ENCODE results near the gene AOPEP. TPM values are rescaled to one million over a fixed set of nuclear protein-coding genes. Genes with fewer than 3 reads are reported as not detected.
A peak's percentile ranks its signal among the peaks of the same experiment; 100 is the strongest.

Gene AOPEP
- total and polyA plus RNA-seq, 9 of the 15 experiments (the other 6 are each of a cell fraction or from before 2014, with no cell fraction given), result 4.5 to 19.3 (median 13.5) TPM

DNA sequence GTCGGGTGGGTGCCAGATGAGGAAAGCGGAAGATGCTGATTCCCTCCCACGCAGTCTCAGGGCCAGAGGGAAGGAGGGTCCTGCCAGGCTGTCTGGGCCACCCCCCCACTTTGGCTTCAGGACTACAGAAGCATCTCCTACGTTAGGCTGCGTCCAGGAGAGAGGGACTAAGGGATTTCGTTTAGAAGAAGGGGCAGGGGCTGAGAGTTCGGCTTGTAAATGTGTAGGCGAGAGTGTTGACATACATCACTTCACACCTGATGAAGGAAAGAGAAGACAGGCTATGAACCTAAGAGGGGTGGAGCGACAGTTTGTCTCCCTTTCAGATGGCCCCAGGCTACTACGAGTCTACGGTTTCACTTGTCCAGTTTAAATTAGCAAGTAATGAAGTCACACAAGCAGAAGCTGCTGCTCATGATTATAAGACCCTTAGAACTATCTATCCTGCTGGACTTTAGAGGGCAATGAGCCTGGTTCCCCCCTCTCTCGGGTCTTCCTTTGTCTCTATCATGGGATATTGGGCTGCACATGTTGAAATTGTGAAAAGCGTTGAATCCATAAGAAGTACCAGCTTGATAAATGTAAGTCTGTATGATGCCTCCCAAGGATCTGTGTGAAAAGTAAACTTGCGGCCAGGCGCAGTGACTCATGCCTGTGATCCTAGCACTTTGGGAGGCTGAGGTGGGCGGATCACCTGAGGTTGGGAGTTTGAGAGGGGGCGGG lies 193.0 kb downstream of the AOPEP start (continued):
- no peak for TF ChIP-seq ZNF644 (tag; IDR thresholded peaks at IDR 0.05; ENCODE audit: low read depth)
- 0 out of 2 replicates have a peak, but pooled peaks have one; percentile 38 for TF ChIP-seq JUND (IDR thresholded peaks at IDR 0.05; ENCODE audit: borderline replicate concordance, low read depth, low read length)
- TF ChIP-seq JUND (tag; IDR thresholded peaks at IDR 0.05; ENCODE audit: borderline replicate concordance, low read depth, low read length), result no peak
- no peak for TF ChIP-seq ZNF324 (CRISPR knock-in tag; IDR thresholded peaks at IDR 0.05)
- TF ChIP-seq, protein P1, sequence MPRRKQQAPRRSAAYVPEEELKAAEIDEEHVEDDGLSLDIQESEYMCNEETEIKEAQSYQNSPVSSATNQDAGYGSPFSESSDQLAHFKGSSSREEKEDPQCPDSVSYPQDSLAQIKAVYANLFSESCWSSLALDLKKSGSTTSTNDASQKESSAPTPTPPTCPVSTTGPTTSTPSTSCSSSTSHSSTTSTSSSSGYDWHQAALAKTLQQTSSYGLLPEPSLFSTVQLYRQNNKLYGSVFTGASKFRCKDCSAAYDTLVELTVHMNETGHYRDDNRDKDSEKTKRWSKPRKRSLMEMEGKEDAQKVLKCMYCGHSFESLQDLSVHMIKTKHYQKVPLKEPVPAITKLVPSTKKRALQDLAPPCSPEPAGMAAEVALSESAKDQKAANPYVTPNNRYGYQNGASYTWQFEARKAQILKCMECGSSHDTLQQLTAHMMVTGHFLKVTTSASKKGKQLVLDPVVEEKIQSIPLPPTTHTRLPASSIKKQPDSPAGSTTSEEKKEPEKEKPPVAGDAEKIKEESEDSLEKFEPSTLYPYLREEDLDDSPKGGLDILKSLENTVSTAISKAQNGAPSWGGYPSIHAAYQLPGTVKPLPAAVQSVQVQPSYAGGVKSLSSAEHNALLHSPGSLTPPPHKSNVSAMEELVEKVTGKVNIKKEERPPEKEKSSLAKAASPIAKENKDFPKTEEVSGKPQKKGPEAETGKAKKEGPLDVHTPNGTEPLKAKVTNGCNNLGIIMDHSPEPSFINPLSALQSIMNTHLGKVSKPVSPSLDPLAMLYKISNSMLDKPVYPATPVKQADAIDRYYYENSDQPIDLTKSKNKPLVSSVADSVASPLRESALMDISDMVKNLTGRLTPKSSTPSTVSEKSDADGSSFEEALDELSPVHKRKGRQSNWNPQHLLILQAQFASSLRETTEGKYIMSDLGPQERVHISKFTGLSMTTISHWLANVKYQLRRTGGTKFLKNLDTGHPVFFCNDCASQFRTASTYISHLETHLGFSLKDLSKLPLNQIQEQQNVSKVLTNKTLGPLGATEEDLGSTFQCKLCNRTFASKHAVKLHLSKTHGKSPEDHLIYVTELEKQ (CRISPR knock-in tag; IDR thresholded peaks at IDR 0.05), result no peak
- TF ChIP-seq, protein P2, sequence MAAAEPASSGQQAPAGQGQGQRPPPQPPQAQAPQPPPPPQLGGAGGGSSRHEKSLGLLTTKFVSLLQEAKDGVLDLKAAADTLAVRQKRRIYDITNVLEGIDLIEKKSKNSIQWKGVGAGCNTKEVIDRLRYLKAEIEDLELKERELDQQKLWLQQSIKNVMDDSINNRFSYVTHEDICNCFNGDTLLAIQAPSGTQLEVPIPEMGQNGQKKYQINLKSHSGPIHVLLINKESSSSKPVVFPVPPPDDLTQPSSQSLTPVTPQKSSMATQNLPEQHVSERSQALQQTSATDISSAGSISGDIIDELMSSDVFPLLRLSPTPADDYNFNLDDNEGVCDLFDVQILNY (CRISPR knock-in tag; IDR thresholded peaks at IDR 0.05), result no peak
- TF ChIP-seq, protein P3, sequence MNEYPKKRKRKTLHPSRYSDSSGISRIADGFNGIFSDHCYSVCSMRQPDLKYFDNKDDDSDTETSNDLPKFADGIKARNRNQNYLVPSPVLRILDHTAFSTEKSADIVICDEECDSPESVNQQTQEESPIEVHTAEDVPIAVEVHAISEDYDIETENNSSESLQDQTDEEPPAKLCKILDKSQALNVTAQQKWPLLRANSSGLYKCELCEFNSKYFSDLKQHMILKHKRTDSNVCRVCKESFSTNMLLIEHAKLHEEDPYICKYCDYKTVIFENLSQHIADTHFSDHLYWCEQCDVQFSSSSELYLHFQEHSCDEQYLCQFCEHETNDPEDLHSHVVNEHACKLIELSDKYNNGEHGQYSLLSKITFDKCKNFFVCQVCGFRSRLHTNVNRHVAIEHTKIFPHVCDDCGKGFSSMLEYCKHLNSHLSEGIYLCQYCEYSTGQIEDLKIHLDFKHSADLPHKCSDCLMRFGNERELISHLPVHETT (CRISPR knock-in tag; conservative IDR thresholded peaks at IDR 0.05 in 1 of 2, IDR thresholded peaks at IDR 0.05 in 1 of 2), result no peak
- no peak for TF ChIP-seq ZNF507 (tag; conservative IDR thresholded peaks at IDR 0.05)

Measured in K562 (cell line).